Colonic mucosa (tissue), 4 donors: ENCODE data around the gene TECTB. TPM values are rescaled to one million over a fixed set of nuclear protein-coding genes. Genes with fewer than 3 reads are reported as not detected.

Experiments
- DNase-seq: peaks from one replicate; pipeline ENCODE4 v3.0.0-alpha.2; 2020
- H3K27ac ChIP-seq: fragments of 200-600 bp; one replicate; pipeline ENCODE4 v1.8.0; 2021
- H3K27me3 ChIP-seq: fragments of 200-600 bp; one replicate; pipeline ENCODE4 v1.8.0; 2021
- H3K36me3 ChIP-seq: fragments of 200-600 bp; one replicate; pipeline ENCODE4 v1.8.0; 2021
- H3K4me1 ChIP-seq: fragments of 200-600 bp; one replicate; pipeline ENCODE4 v1.8.0; 2021; ENCODE audit warnings: mild to moderate bottlenecking
- H3K4me3 ChIP-seq: fragments of 200-600 bp; one replicate; pipeline ENCODE4 v1.8.0; 2021
- H3K9ac ChIP-seq, 2 donors: one replicate each; pipeline ENCODE4 v1.7.0; 2013; ENCODE audit warnings: control low read depth in 2 of 2, low read depth in 2 of 2, low read length in 2 of 2
- H3K9me3 ChIP-seq: fragments of 200-600 bp; one replicate; pipeline ENCODE4 v1.8.0; 2021
- CTCF ChIP-seq: fragments of 200-600 bp; IDR thresholded peaks from one replicate; pipeline ENCODE4 v1.8.0; 2022; ENCODE audit warnings: antibody characterized with exemption, mild to moderate bottlenecking
- intact Hi-C: fragments of 100-400 bp; cut with DNase I; formaldehyde crosslinking; loops from one replicate; pipeline ENCODE4 v1.14.1; 2022
- microRNA-seq: library from miRNA; unstranded; fragments of <30 nt; microRNA quantifications from one replicate; pipeline ENCODE4, GENCODE V29; 2019
- total RNA-seq, 2 donors: library from RNA; stranded (reverse); fragmentation: NEBNext Ultra II Directional in 1 of 2; extraction: Animal tissue kit (Norgen Biotek cat#: 25700) in 1 of 2; gene quantifications; one replicate each; pipeline ENCODE4 v1.2.1, GENCODE V29; 2021
- donor health status: healthy.
- donor health status: DM: no; HTN: no; CAD: no.
- donor health status: DM: no; HTN: no; CAD: no.

TECTB gene
- total RNA-seq, 2 donors from 2014 or later, result not detected

GRCh38 chr10:112351146-112351545 lies 67.9 kb downstream of the TECTB start:
- intact Hi-C loops, result no loop called here
- no peak for TF ChIP-seq CTCF
- H3K27ac ChIP-seq, result no peak overlapping the region
- H3K9me3 ChIP-seq, result no peaks in the 10 kb centered on the region
- H3K4me1 ChIP-seq, result no peaks in the 10 kb centered on the region
- no peak overlapping the region for H3K4me3 ChIP-seq
- H3K36me3 ChIP-seq, result no peaks in the 10 kb centered on the region
- DNase-seq, result no peak
- H3K27me3 ChIP-seq, result no peaks in the 10 kb centered on the region
- no peak overlapping the region for H3K9ac ChIP-seq

- no peaks in the 10 kb centered on the region for H3K9me3 ChIP-seq
- intact Hi-C loops, result no loop called here
- no peak overlapping the region for H3K9ac ChIP-seq
- TF ChIP-seq CTCF, result no peak
- H3K27ac ChIP-seq, result no peak overlapping the region
- no peaks in the 10 kb centered on the region for H3K4me1 ChIP-seq
- no peak for DNase-seq
- H3K36me3 ChIP-seq, result no peaks in the 10 kb centered on the region
- no peak overlapping the region for H3K4me3 ChIP-seq
- no peaks in the 10 kb centered on the region for H3K27me3 ChIP-seq
These were observed 68.8 kb downstream of the TECTB start for GRCh38 chr10:112352044-112352443.

GRCh38 chr10:112353046-112353445 lies 69.8 kb downstream of the TECTB start:
- no peak overlapping the region for H3K9ac ChIP-seq
- no peaks in the 10 kb centered on the region for H3K36me3 ChIP-seq
- H3K27ac ChIP-seq, result no peak overlapping the region
- H3K9me3 ChIP-seq, result no peaks in the 10 kb centered on the region
- H3K4me1 ChIP-seq, result no peaks in the 10 kb centered on the region
- no peaks in the 10 kb centered on the region for H3K27me3 ChIP-seq
- no peak for TF ChIP-seq CTCF
- H3K4me3 ChIP-seq, result no peak overlapping the region
- no peak for DNase-seq
- intact Hi-C loops, result no loop called here

Small RNA genes lying within 50 kb of the gene (microRNA-seq; reads per million reads assigned to microRNA genes)
- gene MIR6715A (not detected), gene MIR6715B (not detected)

Other genes with a start within 250 kb of the TECTB start
- 1 to 10 TPM; 7.7 to 8.7 TPM for gene GPAM, start 99.6 kb upstream of the TECTB start, total RNA-seq
- 100 to 1,000 TPM; 208 to 218 TPM for gene ACSL5, start 90.7 kb downstream of the TECTB start, total RNA-seq
- gene ZDHHC6, start 163.5 kb downstream of the TECTB start, total RNA-seq, result 10 to 100 TPM; 37.9 to 50.7 TPM
- 10 to 100 TPM; 34.1 to 38.6 TPM for gene VTI1A, start 163.8 kb downstream of the TECTB start, total RNA-seq